Stimulated activated CD4-positive, alpha-beta T cell treated with anti-CD3 and anti-CD28 coated beads, Interleukin-1b, Interleukin-23, amount 100 ng/mL, for 24 hours (primary cell): ENCODE results near the gene ZNF878.
A peak's percentile ranks its signal among the peaks of the same experiment; 100 is the strongest.
"Not testable (repeated sequence)": the region's sequence is repeated elsewhere in the genome, so short reads cannot be mapped to it uniquely, and the experiment has no call there.

Experiments used
- DNase-seq, 4 experiments: peaks; one replicate each; pipeline ENCODE4 v3.0.0-alpha.2; 2020; ENCODE audit warnings: low read depth in 4 of 4, low spot score in 1 of 4

Gene ZNF878

GRCh38 chr19:12052497-12053169 is at the start of gene ZNF878:
Gene ZNF878 (minus strand): TSS chr19:12052961. CDS start chr19:12052801, 160 bp downstream.
- peak in 2 of 4 experiments; percentile 53 to 64 for DNase-seq

DNA sequence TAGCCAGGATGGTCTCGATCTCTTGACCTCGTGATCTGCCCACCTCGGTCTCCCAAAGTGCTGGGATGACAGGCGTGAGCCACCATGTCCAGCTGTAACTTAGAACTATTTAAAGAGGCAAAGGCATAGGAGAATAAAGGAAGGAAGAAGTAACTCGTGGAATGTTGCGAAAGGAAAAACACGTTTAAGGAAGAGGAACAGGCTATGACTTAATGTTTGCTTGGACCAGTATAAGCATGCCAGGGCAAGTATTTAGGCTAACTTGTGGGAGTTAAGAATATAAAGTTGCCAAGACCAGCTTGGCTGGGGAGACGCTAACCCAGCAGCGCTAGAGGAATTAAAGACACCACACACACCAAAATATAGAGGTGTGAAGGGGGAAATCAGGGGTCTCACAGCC is 45.3 kb upstream of the ZNF878 start:
- DNase-seq = no peak

DNA sequence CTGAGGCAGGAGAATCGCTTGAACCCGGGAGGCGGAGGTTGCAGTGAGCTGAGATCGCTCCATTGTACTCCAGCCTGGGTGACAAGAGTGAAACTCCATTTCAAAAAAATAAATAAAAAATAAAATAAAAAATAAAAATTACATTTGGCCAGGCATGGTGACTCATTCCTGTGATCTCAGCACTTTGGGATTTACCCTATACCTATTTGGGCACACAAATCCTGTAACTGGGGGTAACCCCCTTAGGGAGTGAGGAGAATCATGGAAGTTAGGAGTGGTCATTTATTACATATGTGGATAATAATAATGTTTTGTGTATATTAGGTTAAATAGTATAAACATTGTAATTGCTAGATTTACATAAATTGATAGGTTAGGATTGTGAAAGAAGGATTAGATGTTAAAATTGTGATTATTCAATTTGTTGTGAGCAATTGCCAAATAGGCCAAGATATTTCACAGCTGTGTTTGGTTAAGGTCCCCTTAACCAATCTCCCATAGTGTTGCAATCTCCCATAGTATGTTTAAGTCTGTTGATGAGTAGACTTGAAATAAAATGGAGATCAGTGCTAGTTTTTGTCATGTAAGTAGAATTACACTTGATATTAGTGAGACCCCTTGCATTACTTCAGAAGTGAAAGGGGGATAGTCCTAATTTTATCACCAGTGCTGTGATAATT is 42.5 kb upstream of the ZNF878 start:
- DNase-seq = no peak

GRCh38 chr19:12093777-12094176 is 41.0 kb upstream of the ZNF878 start:
- no peak for DNase-seq

GRCh38 chr19:12092956-12093355 is 40.2 kb upstream of the ZNF878 start:
- no peak for DNase-seq

DNA sequence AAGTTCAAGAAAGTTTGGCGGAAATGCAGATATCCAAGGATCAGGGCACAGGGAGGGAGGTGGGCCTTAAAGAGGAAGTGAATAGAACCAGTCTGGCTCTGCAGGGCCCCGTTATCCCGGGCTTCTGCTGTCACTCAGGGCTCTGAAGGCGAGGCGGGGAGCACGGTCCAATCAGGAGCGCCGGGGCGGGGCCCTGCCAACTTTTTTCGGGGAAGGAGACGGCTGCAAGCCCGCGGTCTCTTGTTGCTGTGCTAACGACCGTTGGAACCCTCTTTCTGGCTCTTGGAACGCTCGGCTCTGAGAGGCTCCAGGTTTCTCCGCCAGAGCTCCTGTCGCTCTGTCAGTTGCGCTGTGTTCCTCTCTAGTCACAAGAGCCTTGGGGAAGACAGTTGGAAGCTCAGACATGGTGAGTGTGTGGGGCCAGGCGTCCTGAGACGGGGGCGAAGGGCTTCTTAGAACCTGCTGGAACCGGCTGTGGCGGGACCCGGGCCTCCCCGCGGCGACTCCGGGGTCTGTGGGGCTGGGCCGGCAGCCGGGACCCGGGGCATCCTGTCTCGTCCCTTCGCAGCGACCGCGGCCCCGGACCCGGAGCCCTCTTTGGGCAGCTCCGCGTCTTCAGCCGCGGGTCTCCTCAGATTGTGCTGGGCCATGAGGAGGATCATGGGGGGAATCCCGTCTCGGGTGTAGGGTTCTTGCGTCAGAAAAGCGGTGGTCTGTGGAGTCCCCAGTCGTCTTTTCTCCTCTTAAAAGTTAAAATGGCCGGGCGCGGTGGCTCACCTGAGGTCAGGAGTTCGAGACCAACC is 39.5 kb upstream of the ZNF878 start:
- DNase-seq = peak; percentile 12 to 67 (median 39)

DNA sequence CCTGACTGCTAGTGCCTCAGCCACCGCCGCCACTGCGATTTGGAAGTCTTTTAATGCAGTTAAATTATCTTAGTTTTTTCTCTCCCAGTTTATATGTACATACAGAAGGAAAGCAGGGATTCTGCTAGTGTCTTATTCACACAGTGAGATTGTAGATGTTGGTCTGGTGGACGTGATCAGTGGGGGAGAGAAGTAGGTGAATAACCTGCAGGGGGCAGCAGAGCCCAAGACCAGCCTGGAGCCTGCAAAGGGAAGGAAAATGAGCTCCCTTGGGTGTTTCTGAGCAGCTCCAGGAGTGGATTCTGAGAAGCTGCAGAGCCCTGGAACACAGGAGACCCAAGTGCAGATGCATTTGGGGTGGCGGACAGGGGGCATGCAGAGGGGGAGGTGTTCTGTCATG is 38.0 kb upstream of the ZNF878 start:
- DNase-seq = peak; percentile 45 to 56 (median 52)

DNA sequence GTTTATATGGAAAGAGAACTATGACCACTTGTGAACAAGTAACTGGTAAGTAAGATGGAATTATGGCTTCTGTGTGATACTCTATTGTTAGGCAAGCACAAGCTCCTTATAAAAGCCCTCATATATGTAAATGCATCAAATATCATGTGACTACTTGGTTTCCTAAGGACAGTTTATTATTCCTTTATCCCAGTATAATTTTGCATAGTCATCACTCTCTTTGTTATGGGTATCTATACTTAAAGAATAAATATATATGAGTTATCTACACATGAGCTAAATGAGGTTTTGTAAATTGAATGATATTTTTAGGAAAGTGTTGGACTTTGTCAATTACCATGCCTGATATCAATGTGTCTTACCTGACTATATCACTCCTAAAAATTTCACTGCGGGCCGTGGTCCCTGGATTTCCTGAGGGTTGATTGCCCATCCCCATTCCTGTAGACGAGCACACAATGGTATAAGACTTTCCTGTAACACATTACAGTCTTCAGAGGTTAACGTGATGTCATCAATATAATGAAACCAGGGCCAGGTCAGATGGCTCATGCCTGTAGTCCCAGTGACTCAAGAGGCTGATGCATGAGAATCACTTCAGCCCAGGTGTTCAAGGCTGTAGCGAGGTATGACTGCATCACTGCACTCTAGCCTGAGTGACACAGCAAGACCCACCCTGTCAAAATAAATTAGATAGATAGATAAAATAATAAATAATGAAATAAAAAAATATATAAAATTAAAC is 32.5 kb upstream of the ZNF878 start:
- no peak for DNase-seq

DNA sequence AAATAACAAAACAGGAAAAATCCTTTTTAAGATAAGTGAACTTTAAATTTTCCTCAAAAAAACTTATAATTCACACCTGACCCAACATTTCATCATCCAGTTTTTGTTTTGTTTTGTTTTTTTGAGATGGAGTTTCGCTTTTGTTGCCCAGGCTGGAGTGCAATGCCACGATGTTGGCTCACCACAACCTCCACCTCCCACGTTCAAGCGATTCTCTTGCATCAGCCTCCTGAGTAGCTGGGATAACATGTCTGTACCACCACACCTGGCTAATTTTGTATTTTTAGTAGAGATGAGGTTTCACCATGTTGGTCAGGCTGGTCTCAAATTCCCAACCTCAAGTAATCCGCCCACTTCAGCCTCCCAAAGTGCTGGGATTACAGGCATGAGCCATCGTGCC is 30.6 kb upstream of the ZNF878 start:
- DNase-seq = not testable (repeated sequence)

GRCh38 chr19:12077375-12077774 is 24.6 kb upstream of the ZNF878 start:
- no peak for DNase-seq

- DNase-seq = not testable (repeated sequence)
These were observed 23.6 kb upstream of the ZNF878 start for GRCh38 chr19:12076331-12076730.

DNA sequence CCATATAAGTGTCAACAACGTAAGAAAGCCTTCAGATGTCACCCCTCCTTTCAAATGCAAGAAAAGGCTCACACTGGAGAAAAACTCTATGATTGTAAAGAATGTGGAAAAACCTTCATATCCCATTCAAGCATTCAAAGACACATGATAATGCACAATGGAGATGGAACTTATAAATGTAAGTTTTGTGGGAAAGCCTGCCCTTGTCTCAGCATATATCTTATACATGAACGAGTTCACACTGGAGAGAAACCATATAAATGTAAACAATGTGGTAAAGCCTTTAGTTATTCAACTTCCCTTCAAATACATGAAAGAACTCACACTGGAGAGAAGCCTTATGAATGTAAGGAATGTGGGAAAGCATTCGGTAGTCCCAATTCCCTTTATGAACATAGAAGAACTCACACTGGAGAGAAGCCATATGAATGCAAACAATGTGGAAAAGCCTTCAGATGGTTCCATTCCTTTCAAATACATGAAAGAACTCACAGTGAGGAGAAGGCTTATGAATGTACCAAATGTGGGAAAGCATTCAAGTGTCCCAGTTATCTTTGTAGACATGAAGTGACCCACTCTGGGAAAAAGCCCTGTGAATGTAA is 22.9 kb upstream of the ZNF878 start:
- DNase-seq = no peak

GRCh38 chr19:12064590-12065538 is 12.1 kb upstream of the ZNF878 start, which contains the start of gene ZNF844:
Gene ZNF844 (plus strand): TSS chr19:12064731. CDS start chr19:12064874, 143 bp downstream.
- DNase-seq = peak; percentile 52 to 71 (median 56)

GRCh38 chr19:12055784-12056183 is 3.0 kb upstream of the ZNF878 start:
- no peak for DNase-seq

- DNase-seq = no peak
These were observed 667 bp downstream of the ZNF878 start for GRCh38 chr19:12052091-12052496.

DNA sequence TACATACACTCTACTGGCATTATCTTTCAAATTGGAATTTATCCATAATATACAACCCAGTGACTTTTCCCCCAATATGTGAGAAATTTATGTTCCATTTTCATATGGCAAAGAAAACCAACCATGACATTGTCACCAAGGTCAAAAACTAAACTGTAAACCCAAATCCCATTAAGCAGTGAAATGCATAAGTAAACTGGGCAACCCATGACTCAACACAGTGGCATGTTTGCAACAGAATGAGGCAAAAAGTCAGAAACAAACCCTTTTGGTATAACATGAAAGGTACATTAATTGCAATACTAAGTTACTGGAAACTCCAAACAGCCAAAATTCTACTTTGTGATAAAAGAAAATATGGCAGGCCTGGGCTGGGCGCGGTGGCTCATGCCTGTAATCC is 4.9 kb downstream of the ZNF878 start:
- no peak for DNase-seq

- no peak for DNase-seq
These were observed 8.9 kb downstream of the ZNF878 start for GRCh38 chr19:12043752-12044422.

DNA sequence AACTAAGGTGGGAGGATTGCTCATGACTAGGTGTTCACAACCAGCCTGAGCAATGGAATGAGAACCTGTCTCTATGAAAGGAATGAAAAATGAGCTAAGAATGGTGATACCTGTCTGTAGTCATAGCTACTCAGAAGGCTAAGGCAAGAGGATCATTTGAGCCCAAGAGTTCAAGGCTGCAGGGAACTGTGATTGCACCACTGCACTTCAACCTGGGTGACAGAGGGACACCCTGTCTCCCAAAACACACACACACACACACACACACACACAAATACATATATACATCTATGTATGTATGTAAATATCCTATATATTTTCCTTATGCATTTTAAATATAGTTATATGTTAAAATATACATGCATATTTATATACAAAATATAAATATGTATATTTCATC is 9.9 kb downstream of the ZNF878 start:
- DNase-seq = no peak
